Renal cortex interstitium (tissue), 11 donors: Measurements from ENCODE around the gene SEPTIN10. TPM values are rescaled to one million over a fixed set of nuclear protein-coding genes. Genes with fewer than 3 reads are reported as not detected.
"Not testable (repeated sequence)": the region's sequence is repeated elsewhere in the genome, so short reads cannot be mapped to it uniquely, and the experiment has no call there.

Experiments
- DNase-seq, 11 donors: peaks; one replicate each; pipeline ENCODE4 v3.0.0-alpha.2; 2013; ENCODE audit warnings: low read depth in 9 of 11, low spot score in 4 of 11; ENCODE audit errors: extremely low read depth in 1 of 11
- polyA plus RNA-seq, 3 donors: library from polyadenylated mRNA; unstranded; fragments of 120-200 nt; gene quantifications; one replicate each; pipeline ENCODE4 v1.2.1, GENCODE V29; 2013; ENCODE audit not compliant: insufficient read length in 3 of 3

SEPTIN10 gene
- polyA plus RNA-seq, 3 donors, result 109 to 124 (median 111) TPM

DNA sequence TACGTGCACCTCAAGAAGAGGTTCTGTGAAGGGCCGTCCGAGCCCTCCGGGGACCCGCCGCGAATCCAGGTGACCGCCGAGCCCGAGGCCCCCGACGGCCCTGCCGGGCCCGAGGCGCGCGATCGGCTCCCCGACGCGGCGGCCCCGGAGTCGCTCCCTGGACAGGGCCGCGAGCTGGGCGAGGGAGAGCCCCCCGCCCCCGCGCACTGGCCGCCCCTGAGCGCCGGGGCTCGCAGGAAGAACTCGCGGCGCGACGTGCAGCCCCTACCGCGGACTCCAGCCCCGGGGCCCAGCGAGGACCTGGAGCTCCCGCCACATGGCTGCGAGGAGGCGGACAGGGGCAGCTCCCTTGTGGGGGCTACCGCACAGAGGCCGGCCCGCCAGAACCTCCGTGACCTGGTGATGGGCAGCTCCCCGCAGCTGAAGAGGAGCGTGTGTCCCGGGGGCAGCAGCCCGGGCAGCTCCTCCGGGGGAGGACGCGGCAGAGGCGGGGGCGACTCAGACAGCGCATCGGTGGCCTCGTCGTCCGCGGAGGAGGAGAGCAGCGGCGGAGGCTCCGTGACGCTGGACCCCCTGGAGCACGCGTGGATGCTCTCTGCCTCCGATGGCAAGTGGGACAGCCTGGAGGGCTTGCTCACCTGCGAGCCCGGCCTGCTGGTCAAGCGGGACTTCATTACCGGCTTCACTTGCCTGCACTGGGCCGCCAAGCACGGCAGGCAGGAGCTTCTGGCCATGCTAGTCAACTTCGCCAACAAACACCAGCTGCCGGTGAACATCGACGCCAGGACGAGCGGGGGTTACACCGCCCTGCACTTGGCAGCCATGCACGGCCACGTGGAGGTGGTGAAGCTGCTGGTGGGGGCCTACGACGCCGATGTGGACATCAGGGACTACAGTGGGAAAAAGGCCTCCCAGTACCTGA is 1.2 kb upstream of the SEPTIN10 start:
- DNase-seq, result peak in 4 of 11 donors; percentile 19 to 38 (median 28)

DNA sequence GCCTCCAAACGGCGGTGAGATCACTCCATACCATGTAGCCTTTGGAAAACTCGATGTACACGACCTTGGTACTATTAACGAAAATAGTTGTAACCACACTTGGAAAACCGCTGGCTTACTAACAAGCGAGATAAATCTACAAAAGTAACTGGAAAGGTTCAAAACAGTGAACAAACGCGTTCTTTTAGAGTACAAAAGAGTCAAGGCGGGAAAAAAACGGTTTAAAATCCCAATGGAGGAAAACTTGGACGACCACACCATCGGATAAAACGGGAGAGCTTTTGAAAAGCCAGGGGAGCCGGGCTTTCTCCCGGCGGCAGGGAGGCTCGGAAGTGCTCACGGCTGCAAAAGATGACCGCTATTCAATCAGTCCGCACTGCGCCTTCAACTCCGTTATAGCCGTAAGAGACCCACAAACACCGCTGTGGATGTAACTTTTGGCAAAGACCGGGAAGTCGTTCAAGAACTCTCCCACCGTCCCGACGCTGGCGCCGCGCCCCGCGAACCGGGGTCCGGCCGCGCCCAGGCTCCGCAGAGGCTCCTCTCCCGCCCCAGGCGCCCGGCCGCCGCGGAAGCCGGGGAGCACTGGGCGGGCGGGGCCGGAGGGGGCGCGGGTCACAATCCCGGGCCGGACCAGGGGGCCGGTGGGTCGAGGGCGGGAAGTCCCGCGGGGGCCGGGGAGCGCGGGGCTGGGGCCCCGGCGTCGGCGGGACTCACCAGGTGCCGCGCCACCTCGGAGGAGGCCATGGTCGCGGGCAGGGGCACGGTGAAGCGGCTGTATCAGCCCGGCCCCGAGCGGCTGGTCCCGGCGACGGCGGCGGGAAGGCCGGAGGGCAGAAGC is 465 bp downstream of the SEPTIN10 start:
- DNase-seq, result peak in 6 of 11 donors; percentile 23 to 61 (median 49)

DNA sequence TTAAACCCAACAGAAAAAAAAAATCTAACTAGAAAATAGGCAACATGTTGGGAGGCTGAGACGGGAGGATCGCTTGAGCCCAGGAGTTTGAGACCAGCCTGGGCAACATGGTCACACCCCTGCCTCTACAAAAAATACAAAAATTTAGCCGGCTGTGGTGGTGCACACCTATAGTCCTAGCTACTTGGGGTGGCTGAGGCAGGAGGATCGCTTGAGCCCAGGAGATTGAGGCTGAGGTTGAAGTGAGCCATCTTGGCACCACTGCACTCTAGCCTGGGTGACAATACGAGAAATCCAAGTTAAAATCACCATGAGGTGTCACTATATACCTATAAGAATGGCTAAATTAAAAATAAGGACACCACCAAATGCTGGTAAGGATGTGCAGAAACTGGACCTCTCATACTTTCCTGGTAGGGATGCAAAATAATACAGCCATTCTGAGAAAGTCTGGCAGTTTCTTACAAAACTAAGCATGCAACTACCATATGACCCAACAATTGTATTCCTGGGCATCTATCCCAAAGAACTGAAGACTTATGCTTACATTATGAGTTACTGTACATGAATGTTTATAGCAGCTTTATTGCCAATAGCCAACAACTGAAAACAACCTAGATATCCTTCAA is 2.2 kb downstream of the SEPTIN10 start:
- no peak for DNase-seq

DNA sequence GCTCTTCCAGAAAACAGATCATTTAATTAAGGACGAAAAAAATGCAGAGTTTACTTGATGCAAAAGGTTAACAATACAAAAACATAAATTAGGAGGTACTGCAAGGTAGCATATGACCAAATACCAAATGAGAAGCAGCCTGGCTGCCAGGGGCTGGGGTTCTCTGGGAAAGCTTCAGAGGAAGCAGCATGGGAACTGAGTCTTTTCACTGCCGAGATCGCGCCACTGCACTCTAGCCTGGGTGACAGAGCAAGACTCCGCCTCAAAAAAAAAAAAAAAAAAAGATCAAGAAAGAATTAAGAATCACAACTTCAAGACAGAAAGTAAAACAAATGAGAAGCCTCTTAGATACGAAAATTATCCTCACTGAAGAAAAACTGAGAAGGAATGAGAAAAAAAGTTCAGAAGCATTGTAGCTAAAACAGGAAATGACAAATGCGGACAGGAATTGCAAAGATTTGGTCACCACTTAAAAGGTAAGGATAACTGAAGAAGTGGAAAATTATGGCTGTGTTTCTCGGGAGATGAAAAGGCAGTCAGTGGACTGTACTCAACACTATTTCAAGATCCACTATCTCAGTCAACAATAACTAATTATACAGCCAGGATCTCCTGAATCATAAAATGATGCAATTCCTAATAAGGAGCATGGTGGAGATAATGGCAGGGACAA is 4.3 kb downstream of the SEPTIN10 start:
- no peak for DNase-seq

DNA sequence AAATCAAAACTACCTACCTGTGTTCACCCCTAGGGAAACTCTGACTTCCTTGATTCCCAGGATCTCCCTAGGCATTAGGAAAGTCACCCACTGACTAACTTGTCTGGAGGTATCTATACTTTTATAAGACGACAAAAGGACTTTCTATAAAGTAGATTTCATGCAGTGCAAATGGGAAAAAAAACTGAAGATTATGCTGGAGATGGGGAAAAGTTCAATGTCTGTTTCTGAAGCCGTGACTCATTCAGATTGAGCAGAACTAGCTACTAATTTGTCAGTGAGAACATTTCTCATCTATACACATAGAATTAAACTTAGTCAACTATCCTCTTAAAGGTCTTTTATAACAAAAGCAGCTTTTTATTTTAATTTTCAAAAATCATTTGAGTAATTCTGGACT is 6.0 kb downstream of the SEPTIN10 start:
- DNase-seq, result no peak

DNA sequence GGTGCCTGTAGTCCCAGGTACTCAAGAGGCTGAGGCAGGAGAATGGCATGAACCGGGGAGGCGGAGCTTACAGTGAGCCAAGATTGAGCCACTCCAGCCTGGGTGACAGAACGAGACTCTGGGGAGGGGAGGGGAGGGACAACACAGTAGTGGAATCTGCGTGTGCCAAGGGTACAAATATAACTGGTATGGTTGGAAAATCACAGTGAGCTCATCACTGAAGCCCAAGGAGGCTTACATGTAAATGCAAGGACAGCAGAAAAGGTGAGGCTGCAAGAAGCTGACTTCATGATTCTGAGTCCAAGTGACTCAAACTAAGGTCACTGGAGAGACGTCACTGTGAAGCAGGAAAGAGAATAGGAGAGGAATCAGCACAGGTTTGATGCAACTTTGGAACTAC is 9.2 kb downstream of the SEPTIN10 start:
- no peak for DNase-seq

DNA sequence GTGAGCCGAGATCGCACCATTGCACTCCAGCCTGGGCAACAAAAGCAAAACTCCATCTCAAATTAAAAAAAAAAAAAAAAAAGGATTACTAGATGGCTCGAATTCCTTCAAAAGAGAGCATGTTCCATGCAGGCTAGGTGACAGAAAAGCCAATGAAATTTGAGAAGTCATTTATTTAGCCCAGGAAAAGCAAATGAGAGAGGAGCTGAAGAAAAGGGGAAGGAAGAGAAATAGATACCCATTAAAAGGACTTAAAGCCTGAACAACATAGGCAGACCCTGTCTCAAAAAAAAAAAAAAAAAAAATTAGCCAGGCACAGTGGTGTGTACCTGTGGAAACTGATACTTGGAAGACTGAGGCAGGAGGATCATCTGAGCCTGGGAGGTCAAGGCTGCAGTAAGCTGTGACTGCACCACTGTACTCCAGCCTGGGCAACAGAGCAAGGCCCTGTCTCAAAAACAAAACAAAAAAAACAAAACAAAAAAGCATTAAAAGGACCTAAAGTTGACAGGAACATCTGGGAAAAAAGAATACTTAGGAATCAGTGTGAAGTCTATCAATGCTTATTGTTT is 11.1 kb downstream of the SEPTIN10 start:
- no peak for DNase-seq

DNA sequence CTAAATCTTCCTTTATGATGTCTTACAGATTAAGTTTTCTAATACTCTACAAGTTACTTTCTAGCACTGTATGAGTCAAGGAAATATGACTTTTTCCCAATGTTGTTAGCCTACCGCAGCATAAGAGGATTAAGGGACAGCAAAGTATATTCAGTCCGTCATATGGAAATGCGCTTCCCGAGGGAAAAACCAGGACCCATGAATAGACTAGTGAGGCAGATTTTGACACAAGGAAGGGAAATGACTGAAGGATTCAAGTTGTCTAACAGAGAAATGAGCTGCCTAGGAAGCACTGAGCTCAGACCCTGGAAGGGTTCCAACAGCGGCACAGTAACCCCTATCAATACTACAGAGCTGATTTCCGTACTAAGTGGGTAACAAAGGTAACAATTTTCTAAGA is 12.0 kb downstream of the SEPTIN10 start:
- DNase-seq, result no peak

DNA sequence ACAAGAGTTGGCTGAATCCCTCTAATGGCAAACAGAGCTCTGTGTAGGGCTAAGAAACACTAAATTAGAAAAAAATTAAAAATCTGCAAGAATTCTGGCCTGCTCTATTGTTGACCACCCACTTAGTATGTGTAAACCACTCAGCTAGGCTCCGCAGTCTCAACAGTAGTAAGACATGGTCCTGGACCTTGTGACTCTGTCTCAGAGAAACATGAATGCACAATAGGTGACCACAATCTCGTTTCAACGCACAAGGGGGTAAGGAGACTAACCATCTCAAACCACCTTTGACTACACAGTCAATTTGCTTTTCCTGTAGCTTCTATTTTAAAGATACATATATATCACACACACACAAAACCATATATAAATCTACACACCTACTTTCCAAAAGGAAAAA is 16.5 kb downstream of the SEPTIN10 start:
- DNase-seq, result no peak

DNA sequence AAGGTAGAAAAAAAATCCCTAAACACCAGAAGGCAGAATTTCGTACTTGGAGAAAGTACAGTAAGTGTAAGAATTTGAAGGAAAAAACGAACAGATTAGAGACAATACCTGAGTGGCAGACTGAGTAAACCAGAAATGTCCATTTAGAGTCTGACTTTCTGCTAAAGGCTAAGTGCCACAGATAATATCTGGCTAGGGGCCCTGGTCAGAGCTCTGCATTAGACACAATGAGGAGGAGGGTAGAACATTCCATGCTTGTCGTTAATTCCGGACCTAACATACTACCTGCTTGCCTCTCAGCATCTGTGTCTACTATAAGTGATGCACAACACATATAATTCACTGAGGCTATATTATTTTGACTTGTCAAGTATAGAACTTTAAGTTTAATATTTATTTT is 18.1 kb downstream of the SEPTIN10 start:
- no peak for DNase-seq

DNA sequence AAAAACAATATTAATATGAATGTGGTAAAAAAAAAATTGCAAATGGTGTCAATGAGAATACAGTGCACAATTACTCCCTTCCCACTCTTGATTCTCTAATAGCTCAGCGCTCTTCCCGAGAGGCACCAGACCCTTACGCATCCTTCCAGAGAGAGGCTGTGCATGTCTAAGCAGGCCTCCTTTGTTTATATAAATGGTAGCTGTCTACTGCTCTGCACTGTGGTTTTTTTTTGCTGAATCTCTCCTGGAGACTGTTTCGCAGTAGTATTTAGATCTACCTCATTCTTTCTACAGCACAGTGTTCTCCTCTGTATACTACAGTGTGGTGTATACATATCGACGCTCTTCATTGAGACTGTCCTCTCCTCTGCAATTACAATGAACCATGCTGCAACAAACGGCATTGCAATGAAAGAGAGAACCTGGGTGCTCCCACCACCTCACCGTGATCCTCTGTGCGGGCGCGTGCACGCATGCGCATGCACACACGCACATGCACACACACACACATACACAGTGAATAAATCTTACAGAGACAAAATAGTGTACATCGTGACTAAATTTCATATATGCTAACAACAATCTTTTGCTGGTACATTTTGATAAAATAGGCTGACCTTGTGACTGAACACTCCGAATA is 19.4 kb downstream of the SEPTIN10 start:
- DNase-seq, result no peak

DNA sequence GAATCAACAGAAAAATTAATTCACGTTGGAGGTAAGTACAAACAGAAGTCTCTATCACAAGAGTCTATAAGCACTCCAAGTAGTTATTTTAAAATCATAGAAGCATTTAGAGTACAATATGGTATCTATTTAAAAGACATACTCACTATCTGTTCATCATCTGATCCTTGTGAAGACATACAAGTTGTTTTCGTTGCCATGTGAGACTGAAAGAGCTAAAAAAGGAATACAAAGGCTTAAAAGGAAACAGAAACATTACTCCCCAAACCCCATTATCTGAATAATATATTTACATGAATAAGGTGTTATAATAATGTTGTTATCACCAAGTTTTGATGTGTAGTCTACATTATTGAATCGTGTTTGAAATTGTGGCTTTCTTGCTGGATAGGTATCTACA is 20.9 kb downstream of the SEPTIN10 start:
- no peak for DNase-seq

DNA sequence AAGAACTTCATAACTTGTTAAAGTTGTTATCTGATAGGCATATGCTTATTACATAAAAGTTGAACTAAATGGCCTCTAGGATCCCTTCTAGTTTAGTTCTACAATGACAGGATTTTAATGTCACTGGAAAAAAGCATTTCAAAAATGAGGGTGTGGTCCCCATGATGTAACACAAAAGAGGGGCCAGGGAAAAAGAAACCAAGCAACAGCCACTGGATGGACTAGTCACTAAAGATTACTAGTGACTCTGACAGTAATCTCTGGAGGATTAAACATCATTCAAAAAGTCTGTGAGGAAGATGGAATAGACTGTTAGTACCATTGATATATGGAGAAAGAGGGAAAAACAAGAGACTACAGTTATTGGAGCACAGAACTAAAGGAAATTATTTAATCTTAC is 22.6 kb downstream of the SEPTIN10 start:
- no peak for DNase-seq

DNA sequence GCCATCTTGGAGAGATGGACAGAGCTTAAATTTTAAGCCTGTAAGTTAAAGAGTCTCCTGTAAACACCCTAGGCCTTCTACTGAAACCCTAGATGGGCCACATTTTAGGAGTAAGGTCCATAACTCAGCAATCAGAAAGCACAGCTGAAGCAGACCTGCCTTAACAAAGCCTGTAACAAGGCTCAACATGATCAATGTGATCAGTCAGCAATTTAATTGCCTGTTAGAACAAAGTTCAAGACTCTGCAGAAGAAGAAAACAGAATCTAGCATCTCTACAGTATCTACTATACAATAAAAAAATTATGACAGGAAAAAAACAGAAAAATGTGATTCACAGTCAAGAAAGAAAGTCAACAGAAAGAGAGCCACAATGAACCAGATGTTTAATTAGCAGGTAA is 27.1 kb downstream of the SEPTIN10 start:
- no peak for DNase-seq

DNA sequence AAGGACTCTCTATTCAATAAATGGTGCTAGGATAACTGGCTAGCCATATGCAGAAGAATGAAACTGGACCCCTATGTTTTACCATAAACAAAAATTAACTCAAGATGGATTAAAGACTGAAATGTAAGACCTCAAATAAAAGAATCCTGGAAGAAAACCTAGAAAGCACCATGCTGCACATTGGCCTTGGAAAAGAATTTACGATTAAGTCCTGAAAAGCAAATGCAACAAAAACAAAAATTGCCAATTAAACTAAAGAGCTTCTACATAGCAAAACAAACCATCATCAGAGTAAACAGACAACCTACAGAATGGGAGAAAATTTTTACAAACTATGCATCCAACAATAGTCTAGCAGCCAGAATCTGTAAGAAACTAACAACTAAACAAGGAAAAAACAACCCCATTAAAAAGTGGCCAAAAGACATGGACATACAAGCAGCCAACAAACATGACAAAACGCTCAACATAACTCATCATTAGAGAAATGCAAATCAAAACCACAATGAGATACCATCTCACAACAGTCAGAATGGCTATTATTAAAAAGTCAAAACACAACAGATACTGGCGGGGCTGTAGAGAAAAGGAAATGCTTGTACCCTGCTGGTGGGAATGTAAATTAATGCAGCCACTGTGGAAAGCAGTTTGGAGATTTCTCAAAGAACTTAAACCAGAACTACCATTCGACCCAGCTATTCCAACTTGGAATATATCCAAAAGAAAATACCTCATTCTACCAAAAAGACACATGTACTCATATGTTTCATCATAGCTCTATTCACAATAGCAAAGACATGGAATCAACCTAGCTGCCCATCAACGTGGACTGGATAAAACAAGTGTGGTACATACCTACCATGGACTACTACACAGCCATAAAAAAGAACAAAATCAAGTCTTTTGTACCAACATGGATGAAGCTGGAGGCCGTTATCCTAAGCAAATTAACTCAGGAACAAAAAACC is 30.6 kb downstream of the SEPTIN10 start:
- no peak for DNase-seq

DNA sequence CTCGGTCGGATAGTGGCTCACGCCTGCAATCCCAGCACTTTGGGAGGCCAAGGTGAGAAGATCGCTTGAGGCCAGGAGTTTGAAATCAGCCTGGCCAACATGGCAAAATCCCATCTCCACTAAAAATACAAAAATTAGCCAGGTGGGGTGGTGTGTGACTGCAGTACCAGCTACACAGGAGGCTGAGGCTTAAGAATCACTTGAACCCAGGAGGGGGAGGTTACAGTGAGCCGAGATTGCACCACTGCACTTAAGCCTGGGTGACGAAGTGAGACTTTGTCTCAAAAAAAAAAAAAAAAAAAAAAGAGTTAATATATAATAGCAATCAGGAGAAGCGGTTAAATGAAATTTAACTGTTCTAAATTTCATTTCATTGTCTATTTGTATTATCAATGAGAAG is 36.1 kb downstream of the SEPTIN10 start:
- DNase-seq, result not testable (repeated sequence)

DNA sequence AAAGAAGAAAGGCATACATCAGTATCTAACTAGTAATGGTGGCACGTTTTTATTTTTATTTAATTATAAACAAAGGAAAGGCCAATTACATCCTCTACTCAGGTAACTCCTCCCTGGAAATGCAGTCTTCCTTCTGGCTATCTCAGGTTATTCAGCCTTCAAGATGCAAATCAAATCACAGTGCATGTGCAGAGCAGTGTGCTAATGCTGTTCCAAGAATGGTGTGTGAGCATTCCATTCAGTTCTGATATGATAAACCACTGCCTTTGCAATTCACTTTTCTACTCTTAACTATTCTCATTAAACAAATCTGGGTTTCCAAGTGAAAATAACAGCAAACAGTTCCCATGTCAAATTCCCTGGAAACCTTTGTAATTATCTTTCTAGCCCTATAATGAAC is 38.4 kb downstream of the SEPTIN10 start:
- DNase-seq, result no peak
